Stimulated activated naive CD8-positive, alpha-beta T cell treated with anti-CD3 and anti-CD28 coated beads, Interleukin-15, amount 100 ng/mL, for 72 hours (primary cell): Measurements from ENCODE around the gene SCN2B.
A peak's percentile ranks its signal among the peaks of the same experiment; 100 is the strongest.

ENCODE experiments used
- ATAC-seq: fragments of 150-1000 bp; cut with Tn5 transposase; 2 replicates; pipeline ENCODE4 v1.10.0; 2021; ENCODE audit warnings: mild to moderate bottlenecking, moderate library complexity
- DNase-seq, 2 donors: peaks; one replicate each; pipeline ENCODE4 v3.0.0; 2021 to 2022
- H3K27ac Mint-ChIP-seq, 2 donors: one replicate each; pipeline ENCODE4 v1.8.0; 2022; ENCODE audit warnings: mild to moderate bottlenecking in 2 of 2, mixed read lengths in 2 of 2, moderate library complexity in 2 of 2
- H3K27me3 Mint-ChIP-seq: one replicate; pipeline ENCODE4 v1.8.0; 2022; ENCODE audit warnings: mixed read lengths
- H3K4me1 Mint-ChIP-seq: one replicate; pipeline ENCODE4 v1.8.0; 2022; ENCODE audit warnings: mild to moderate bottlenecking, mixed read lengths
- H3K4me3 Mint-ChIP-seq, 2 donors: one replicate each; pipeline ENCODE4 v1.8.0; 2022; ENCODE audit warnings: mild to moderate bottlenecking in 2 of 2, mixed read lengths in 2 of 2, moderate library complexity in 1 of 2
- H3K9me3 Mint-ChIP-seq, 2 donors: one replicate each; pipeline ENCODE4 v1.8.0; 2022; ENCODE audit warnings: mixed read lengths in 2 of 2

SCN2B gene

GRCh38 chr11:118171269-118172062 lies 5.0 kb downstream of the SCN2B start:
- peak; percentile 70 to 72 for DNase-seq

DNA sequence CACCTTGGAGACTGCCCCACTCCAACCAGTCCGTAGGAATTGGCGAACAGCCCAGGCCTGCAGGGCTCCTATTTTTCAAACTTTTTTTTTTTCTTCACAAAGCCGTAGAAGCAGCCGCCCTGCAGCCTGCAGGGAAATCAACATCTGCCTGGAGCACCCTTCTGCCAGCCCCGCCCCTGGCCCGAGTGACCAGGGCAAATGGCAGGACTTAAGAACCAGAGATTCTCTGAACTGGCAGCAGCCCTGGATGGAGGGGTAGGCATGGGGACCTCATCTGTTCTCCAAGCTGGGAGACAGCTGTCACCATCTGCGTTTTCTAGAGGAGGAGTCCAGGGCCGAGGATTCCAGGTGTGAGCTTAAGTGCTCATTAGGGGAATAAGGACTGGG lies 5.6 kb downstream of the SCN2B start:
- H3K4me3 Mint-ChIP-seq, result no peak overlapping the region
- no peaks in the 10 kb centered on the region for H3K4me1 Mint-ChIP-seq
- peaks cover 27% of the 10 kb centered on the region for H3K27me3 Mint-ChIP-seq
- DNase-seq (no peak), ATAC-seq (no peak)
- no peak overlapping the region for H3K27ac Mint-ChIP-seq
- H3K9me3 Mint-ChIP-seq, result no peaks in the 10 kb centered on the region

More at GRCh38 chr11:118171269-118172062, 5.0 kb downstream of the SCN2B start:
- Mint-ChIP-seq H3K4me3 (peak overlapping the region in 1 of 2 donors; percentile 19), H3K27ac (peak overlapping the region in 1 of 2 donors; percentile 47), H3K27me3 (peaks cover 31% of the 10 kb centered on the region), H3K9me3 (no peaks in the 10 kb centered on the region), H3K4me1 (no peaks in the 10 kb centered on the region)
- peak; percentile 76 for ATAC-seq

DNA sequence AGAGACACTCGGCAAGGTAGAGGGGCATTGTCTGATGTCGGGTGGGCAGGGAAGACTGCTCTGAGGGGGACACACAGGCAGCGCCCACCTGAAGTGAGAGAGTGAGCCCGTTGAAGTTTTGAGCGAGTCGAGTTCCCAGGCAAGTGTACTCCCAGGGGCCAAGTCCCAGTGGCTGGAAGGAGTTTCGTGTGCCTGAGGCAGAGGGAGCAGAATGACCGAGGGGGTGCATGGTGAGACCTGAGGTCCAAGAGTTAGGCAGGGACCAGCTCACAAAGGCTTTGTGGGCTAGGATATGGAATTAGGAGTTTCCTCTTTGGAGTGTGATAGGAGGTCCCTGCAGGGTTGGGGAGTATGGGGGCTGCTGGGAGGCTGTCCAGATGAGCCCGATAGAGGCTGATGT lies 6.2 kb downstream of the SCN2B start:
- Mint-ChIP-seq H3K27ac (no peak overlapping the region), H3K4me1 (no peaks in the 10 kb centered on the region), H3K4me3 (no peak overlapping the region), H3K27me3 (peaks cover 21% of the 10 kb centered on the region), H3K9me3 (no peaks in the 10 kb centered on the region)
- ATAC-seq (no peak), DNase-seq (no peak)

DNA sequence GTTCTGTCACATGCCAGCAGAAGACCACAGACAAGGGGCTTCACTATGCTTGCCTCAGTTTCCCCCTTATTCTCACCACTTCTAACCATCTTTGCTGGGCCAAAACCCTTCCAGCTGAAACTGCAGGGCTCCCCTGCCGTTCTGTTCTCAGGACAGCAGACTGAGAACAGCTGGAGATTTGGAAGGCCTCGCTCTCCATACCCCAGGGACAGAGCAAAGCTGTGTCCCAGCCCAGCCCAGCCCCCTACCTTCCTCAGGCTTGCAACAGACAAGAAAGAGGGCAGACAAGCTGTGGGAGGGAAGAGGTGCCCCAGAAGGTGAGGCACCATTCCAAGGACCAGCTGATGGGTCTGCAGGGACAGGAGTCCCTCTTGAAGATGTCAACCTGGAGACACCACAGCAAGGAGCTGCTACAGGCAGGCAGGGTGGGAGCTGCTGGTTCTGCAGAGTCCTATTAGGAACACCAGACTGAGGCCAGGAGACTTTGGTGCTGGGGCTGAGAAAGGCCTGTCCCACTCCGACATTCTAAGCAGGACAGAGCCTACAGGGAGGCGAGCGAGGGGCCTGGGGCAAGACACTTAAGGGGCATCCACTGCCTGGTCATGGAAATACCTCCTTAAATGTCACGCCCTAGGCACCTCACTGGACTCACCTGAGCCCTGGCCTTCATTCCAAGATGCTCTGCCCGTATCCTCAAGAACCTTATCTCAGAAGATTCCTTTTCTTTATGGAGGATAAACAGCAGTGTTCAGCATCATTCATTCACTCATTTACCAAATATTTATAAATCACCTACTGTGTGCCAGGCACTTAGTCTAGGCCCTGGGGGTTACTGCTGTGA lies 6.9 kb downstream of the SCN2B start:
- H3K9me3 Mint-ChIP-seq, result no peaks in the 10 kb centered on the region
- no peaks in the 10 kb centered on the region for H3K4me1 Mint-ChIP-seq
- no peak for DNase-seq
- no peak for ATAC-seq
- H3K27ac Mint-ChIP-seq, result no peak overlapping the region
- H3K27me3 Mint-ChIP-seq, result peaks cover 15% of the 10 kb centered on the region
- H3K4me3 Mint-ChIP-seq, result no peak overlapping the region

GRCh38 chr11:118168751-118169150 lies 7.7 kb downstream of the SCN2B start:
- H3K4me1 Mint-ChIP-seq, result no peaks in the 10 kb centered on the region
- no peak overlapping the region for H3K27ac Mint-ChIP-seq
- H3K9me3 Mint-ChIP-seq, result no peaks in the 10 kb centered on the region
- H3K27me3 Mint-ChIP-seq, result peaks cover 12% of the 10 kb centered on the region
- no peak overlapping the region for H3K4me3 Mint-ChIP-seq
- DNase-seq (no peak), ATAC-seq (no peak)

GRCh38 chr11:118168316-118168715 lies 8.1 kb downstream of the SCN2B start:
- no peak overlapping the region for H3K4me3 Mint-ChIP-seq
- no peaks in the 10 kb centered on the region for H3K4me1 Mint-ChIP-seq
- no peaks in the 10 kb centered on the region for H3K9me3 Mint-ChIP-seq
- peaks cover 12% of the 10 kb centered on the region for H3K27me3 Mint-ChIP-seq
- ATAC-seq, result no peak
- DNase-seq, result no peak
- H3K27ac Mint-ChIP-seq, result no peak overlapping the region

DNA sequence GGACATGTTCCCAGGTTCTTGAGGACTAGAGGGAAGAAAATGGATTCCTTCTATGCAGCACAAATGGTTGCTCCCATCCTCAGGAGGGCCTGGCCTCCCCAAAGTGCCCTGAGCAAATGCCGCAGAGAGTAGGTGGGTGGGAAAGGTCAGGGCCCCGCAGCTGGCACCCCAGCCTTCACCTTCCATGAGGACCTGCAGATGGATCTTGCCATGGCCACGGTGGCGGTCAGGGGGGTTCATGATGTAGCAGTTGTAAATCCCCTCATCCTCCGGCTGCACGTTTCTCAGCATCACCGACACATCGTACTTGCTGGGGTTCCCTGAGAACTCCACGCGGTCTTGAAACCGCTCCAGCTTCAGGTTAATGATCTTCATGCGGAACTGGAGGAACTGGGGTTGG lies 8.5 kb downstream of the SCN2B start:
- Mint-ChIP-seq H3K4me3 (no peak overlapping the region), H3K27me3 (peaks cover 12% of the 10 kb centered on the region), H3K9me3 (no peaks in the 10 kb centered on the region), H3K27ac (no peak overlapping the region), H3K4me1 (no peaks in the 10 kb centered on the region)
- no peak for DNase-seq
- no peak for ATAC-seq

DNA sequence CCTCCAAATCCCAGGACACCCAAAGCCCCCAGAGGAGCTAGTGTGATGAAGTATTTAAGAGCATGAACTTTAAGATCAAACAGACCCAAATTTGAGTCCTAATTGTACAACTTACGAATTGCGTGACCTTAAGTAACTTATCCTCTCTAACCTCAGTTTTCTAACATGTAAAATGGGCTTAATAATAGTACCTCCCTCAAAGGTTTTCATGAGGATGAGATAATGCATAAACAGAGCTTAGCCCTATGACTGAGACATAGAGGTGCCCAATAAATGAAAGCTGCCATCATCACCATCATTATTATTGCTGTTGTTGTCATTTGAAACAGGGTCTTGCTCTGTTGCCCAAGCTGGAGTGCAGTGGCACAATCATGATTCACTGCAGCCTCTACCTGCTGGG lies 9.2 kb downstream of the SCN2B start:
- H3K27ac Mint-ChIP-seq, result no peak overlapping the region
- H3K4me3 Mint-ChIP-seq, result no peak overlapping the region
- no peaks in the 10 kb centered on the region for H3K4me1 Mint-ChIP-seq
- peaks cover 12% of the 10 kb centered on the region for H3K27me3 Mint-ChIP-seq
- no peaks in the 10 kb centered on the region for H3K9me3 Mint-ChIP-seq
- no peak for ATAC-seq
- no peak for DNase-seq

- Mint-ChIP-seq H3K9me3 (no peaks in the 10 kb centered on the region), H3K27me3 (peaks cover 12% of the 10 kb centered on the region), H3K4me3 (no peak overlapping the region), H3K4me1 (no peaks in the 10 kb centered on the region), H3K27ac (no peak overlapping the region)
- DNase-seq (no peak), ATAC-seq (no peak)
These were observed 9.8 kb downstream of the SCN2B start for GRCh38 chr11:118166641-118167040.

- H3K27me3 Mint-ChIP-seq, result peaks cover 1% of the 10 kb centered on the region
- no peak for ATAC-seq
These were observed 11.6 kb downstream of the SCN2B start for GRCh38 chr11:118164885-118165284.

DNA sequence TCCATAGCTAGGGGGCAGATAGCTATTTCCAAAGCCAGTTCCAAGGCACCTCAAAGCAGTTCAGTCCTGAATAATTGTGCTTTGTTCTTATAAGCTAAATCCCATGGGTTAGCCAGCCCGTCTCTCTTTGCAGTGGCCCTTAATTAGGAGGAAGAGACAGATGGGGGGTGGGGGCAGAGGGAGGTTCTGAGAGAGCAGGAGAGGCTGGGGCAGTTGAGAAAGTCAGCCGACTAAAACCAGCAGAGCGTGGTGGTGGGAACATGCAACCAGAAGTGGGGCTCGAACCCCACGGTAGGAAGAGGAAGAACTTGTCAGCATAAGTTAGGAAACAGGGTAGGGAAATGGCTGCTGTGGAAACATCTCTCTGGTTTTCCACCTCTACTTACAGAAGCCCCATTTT lies 12.9 kb downstream of the SCN2B start:
- H3K27me3 Mint-ChIP-seq, result peaks cover 13% of the 10 kb centered on the region

More at GRCh38 chr11:118164885-118165284, 11.6 kb downstream of the SCN2B start:
- no peak overlapping the region for H3K4me3 Mint-ChIP-seq
- H3K4me1 Mint-ChIP-seq, result no peaks in the 10 kb centered on the region
- H3K27ac Mint-ChIP-seq, result no peak overlapping the region
- DNase-seq, result no peak
- H3K9me3 Mint-ChIP-seq, result no peaks in the 10 kb centered on the region

GRCh38 chr11:118162846-118163245 lies 13.6 kb downstream of the SCN2B start:
- Mint-ChIP-seq H3K27ac (no peak overlapping the region), H3K27me3 (peaks cover 19% of the 10 kb centered on the region), H3K4me3 (no peak overlapping the region), H3K4me1 (peaks cover under 1% of the 10 kb centered on the region), H3K9me3 (no peaks in the 10 kb centered on the region)
- DNase-seq (no peak), ATAC-seq (no peak)

More for the DNA sequence above, 12.9 kb downstream of the SCN2B start:
- ATAC-seq, result no peak
- H3K4me3 Mint-ChIP-seq, result no peak overlapping the region
- H3K27ac Mint-ChIP-seq, result no peak overlapping the region
- no peaks in the 10 kb centered on the region for H3K9me3 Mint-ChIP-seq
- H3K4me1 Mint-ChIP-seq, result no peaks in the 10 kb centered on the region
- no peak for DNase-seq

DNA sequence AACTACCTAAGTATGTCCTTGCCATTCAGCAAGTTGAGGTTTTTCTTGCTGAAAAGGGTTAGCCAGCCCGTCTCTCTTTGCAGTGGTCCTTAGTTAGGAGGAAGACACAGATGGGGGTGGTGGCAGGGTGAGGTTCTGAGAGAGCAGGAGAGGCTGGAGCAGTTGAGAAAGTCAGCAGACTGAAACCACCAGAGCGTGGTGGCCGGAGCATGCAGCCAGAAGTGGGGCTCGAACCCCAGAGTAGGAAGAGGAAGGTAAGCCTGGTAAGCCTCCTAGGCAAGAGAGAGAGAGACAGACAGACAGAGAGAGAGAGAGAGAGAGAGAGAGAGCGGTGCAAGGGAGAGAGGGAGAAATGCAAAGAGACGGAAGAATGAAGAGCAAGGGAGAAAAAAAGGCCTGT lies 14.7 kb downstream of the SCN2B start:
- peaks cover 30% of the 10 kb centered on the region for H3K27me3 Mint-ChIP-seq
- H3K9me3 Mint-ChIP-seq, result no peaks in the 10 kb centered on the region
- ATAC-seq, result no peak
- peak overlapping the region in 1 of 2 donors; percentile 13 for H3K27ac Mint-ChIP-seq
- peaks cover 11% of the 10 kb centered on the region for H3K4me1 Mint-ChIP-seq
- H3K4me3 Mint-ChIP-seq, result no peak overlapping the region
- DNase-seq, result no peak

GRCh38 chr11:118157186-118157895 lies 19.1 kb downstream of the SCN2B start:
- Mint-ChIP-seq H3K9me3 (no peaks in the 10 kb centered on the region), H3K27me3 (peaks cover 74% of the 10 kb centered on the region), H3K4me1 (peaks cover 28% of the 10 kb centered on the region), H3K4me3 (no peak overlapping the region), H3K27ac (peak overlapping the region in 1 of 2 donors; percentile 6)
- no peak for ATAC-seq
- no peak for DNase-seq

GRCh38 chr11:118156531-118157185 lies 19.8 kb downstream of the SCN2B start:
- Mint-ChIP-seq H3K27me3 (peaks cover 81% of the 10 kb centered on the region), H3K4me1 (peaks cover 28% of the 10 kb centered on the region), H3K9me3 (no peaks in the 10 kb centered on the region), H3K4me3 (peak overlapping the region; percentile 20 to 62), H3K27ac (no peak overlapping the region)
- DNase-seq (peak; percentile 25 to 30), ATAC-seq (peak; percentile 67)
